SU-DHL-6 (cell line): ENCODE data around the gene HIF3A.

Experiments
- CTCF ChIP-seq: fragments of 200-600 bp; sonication (generic); IDR thresholded peaks from one replicate; pipeline ENCODE4 v1.5.1; 2017; ENCODE audit warnings: antibody characterized with exemption, mild to moderate bottlenecking, low read length, moderate library complexity; ENCODE audit not compliant: insufficient read depth, poor library complexity, severe bottlenecking
- EZH2phosphoT487 ChIP-seq: fragments of 200-600 bp; sonication (generic), shearing (Covaris generic); conservative IDR thresholded peaks from 2 replicates; pipeline ENCODE4 v1.6.1; 2018; ENCODE audit warnings: mild to moderate bottlenecking, antibody characterized with exemption, low read length, moderate library complexity, mixed read lengths

GRCh38 chr19:46344363-46344762 is 47.5 kb downstream of the HIF3A start:
- TF ChIP-seq CTCF, result no peak
- no peak for TF ChIP-seq EZH2phosphoT487
